C4-2B (cell line): ENCODE data around the gene SEZ6.

Source experiments
- CTCF ChIP-seq: fragments of 450-650 bp; conservative IDR thresholded peaks from 2 replicates; pipeline ENCODE4 v1.5.1; 2017; ENCODE audit warnings: mild to moderate bottlenecking
- ZFX ChIP-seq: fragments of 450-650 bp; IDR thresholded peaks from 2 replicates; pipeline ENCODE4 v1.6.1; 2017

GRCh38 chr17:28907709-28908475 lies 97.9 kb downstream of the SEZ6 start:
- TF ChIP-seq CTCF (no peak), ZFX (no peak)
